HEK293 (cell line): Measurements from ENCODE around the gene GNA12.

Experiments
- GLIS2 ChIP-seq: fragments of 450-650 bp; formaldehyde crosslinking; IDR thresholded peaks from 2 replicates; pipeline ENCODE4 v1.5.1; 2016; ENCODE audit warnings: missing biosample characterization, missing genetic modification characterization
- ZNF221 ChIP-seq: fragments of 450-650 bp; formaldehyde crosslinking; IDR thresholded peaks from 2 replicates; pipeline ENCODE4 v1.5.1; 2017; ENCODE audit warnings: missing biosample characterization, missing genetic modification characterization, borderline replicate concordance
- ZNF274 ChIP-seq, 2 experiments: fragments of 200-500 bp in 1 of 2; fragments of 450-650 bp in 1 of 2; sonication (Bioruptor generic) in 1 of 2; formaldehyde crosslinking in 1 of 2; IDR thresholded peaks; 2 replicates each; pipeline versions ENCODE4 v1.5.1 to v1.6.1; 2014 to 2016; ENCODE audit warnings: borderline replicate concordance in 1 of 2, inconsistent platforms in 1 of 2, low read length in 1 of 2, missing biosample characterization in 1 of 2, missing genetic modification characterization in 1 of 2
- ZNF335 ChIP-seq: fragments of 450-650 bp; formaldehyde crosslinking; conservative IDR thresholded peaks from 2 replicates; pipeline ENCODE4 v1.5.1; 2016; ENCODE audit warnings: missing biosample characterization, missing genetic modification characterization
- TF ChIP-seq, protein P1 (sequence below): fragments of 450-650 bp; formaldehyde crosslinking; IDR thresholded peaks from 2 replicates; pipeline ENCODE4 v1.5.1; 2016; ENCODE audit warnings: missing biosample characterization, missing genetic modification characterization

- no peak for TF ChIP-seq GLIS2
- TF ChIP-seq ZNF335 (tag by site-specific recombination) = no peak
- TF ChIP-seq, protein P1, sequence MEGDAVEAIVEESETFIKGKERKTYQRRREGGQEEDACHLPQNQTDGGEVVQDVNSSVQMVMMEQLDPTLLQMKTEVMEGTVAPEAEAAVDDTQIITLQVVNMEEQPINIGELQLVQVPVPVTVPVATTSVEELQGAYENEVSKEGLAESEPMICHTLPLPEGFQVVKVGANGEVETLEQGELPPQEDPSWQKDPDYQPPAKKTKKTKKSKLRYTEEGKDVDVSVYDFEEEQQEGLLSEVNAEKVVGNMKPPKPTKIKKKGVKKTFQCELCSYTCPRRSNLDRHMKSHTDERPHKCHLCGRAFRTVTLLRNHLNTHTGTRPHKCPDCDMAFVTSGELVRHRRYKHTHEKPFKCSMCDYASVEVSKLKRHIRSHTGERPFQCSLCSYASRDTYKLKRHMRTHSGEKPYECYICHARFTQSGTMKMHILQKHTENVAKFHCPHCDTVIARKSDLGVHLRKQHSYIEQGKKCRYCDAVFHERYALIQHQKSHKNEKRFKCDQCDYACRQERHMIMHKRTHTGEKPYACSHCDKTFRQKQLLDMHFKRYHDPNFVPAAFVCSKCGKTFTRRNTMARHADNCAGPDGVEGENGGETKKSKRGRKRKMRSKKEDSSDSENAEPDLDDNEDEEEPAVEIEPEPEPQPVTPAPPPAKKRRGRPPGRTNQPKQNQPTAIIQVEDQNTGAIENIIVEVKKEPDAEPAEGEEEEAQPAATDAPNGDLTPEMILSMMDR (tag by site-specific recombination) = no peak
- no peak for TF ChIP-seq ZNF221
- no peak for TF ChIP-seq ZNF274 (IDR thresholded peaks at IDR 0.05; ENCODE audit: low read length)
- no peak for TF ChIP-seq ZNF274 (tag by site-specific recombination; IDR thresholded peaks at IDR 0.05; ENCODE audit: borderline replicate concordance)
Observed at GRCh38 chr7:2716906-2717292, 127.2 kb downstream of the GNA12 start.
